Osteoblast (primary cell): ENCODE results near the gene OVAAL. TPM values are rescaled to one million over a fixed set of nuclear protein-coding genes. Genes with fewer than 3 reads are reported as not detected.
"Not testable (repeated sequence)": the region's sequence is repeated elsewhere in the genome, so short reads cannot be mapped to it uniquely, and the experiment has no call there.

Source experiments
- DNase-seq: peaks from one replicate; pipeline ENCODE4 v3.0.0; 2011; ENCODE audit warnings: low spot score, mixed read lengths; ENCODE audit not compliant: insufficient read length; ENCODE audit errors: missing footprints
- H2AFZ ChIP-seq: 2 replicates; pipeline ENCODE4 v1.6.0; 2011; ENCODE audit warnings: mild to moderate bottlenecking, low read length
- H3K27ac ChIP-seq: 2 replicates; pipeline ENCODE4 v1.5.1; 2011; ENCODE audit warnings: mild to moderate bottlenecking, low read depth, low read length, moderate library complexity
- H3K27me3 ChIP-seq: 2 replicates; pipeline ENCODE4 v1.6.0; 2012; ENCODE audit warnings: mild to moderate bottlenecking, control low read depth, inconsistent platforms, low read length, moderate library complexity; ENCODE audit not compliant: insufficient read depth
- H3K36me3 ChIP-seq: 2 replicates; pipeline ENCODE4 v1.5.1; 2011; ENCODE audit warnings: mild to moderate bottlenecking, low read length, control low read depth, moderate library complexity; ENCODE audit not compliant: insufficient read depth
- H3K4me1 ChIP-seq: 2 replicates; pipeline ENCODE4 v1.5.1; 2011; ENCODE audit warnings: mild to moderate bottlenecking, low read length, control low read depth, moderate library complexity; ENCODE audit not compliant: insufficient read depth
- H3K4me2 ChIP-seq: 2 replicates; pipeline ENCODE4 v1.6.0; 2011; ENCODE audit warnings: mild to moderate bottlenecking, low read length; ENCODE audit not compliant: insufficient read depth
- H3K4me3 ChIP-seq: fragments of 200-600 bp; sonication (generic); 3 replicates; pipeline ENCODE4 v1.5.1; 2012; ENCODE audit warnings: mild to moderate bottlenecking, low read length, inconsistent platforms; ENCODE audit not compliant: insufficient read depth
- H3K79me2 ChIP-seq: 2 replicates; pipeline ENCODE4 v1.6.0; 2012; ENCODE audit warnings: mild to moderate bottlenecking, low read length, control low read depth, inconsistent platforms; ENCODE audit not compliant: insufficient read depth
- H3K9me3 ChIP-seq: 2 replicates; pipeline ENCODE4 v1.5.1; 2011; ENCODE audit warnings: low read depth, low read length, control low read depth
- H4K20me1 ChIP-seq: 2 replicates; pipeline ENCODE4 v1.6.0; 2012; ENCODE audit warnings: mild to moderate bottlenecking, low read length, control low read depth; ENCODE audit not compliant: insufficient read depth
- total RNA-seq: library from RNA; depleted of rRNA; stranded (reverse); fragments of >200 nt; gene quantifications from 2 replicates; pipeline ENCODE4 v1.2.3, GENCODE V29; 2012
- TF ChIP-seq, protein P1 (sequence below): IDR thresholded peaks from 2 replicates; pipeline ENCODE4 v1.5.1; 2011; ENCODE audit warnings: mild to moderate bottlenecking, low read depth, low read length, moderate library complexity; ENCODE audit errors: extremely low read depth

The OVAAL gene
- total RNA-seq, 1 donor: not detected

DNA sequence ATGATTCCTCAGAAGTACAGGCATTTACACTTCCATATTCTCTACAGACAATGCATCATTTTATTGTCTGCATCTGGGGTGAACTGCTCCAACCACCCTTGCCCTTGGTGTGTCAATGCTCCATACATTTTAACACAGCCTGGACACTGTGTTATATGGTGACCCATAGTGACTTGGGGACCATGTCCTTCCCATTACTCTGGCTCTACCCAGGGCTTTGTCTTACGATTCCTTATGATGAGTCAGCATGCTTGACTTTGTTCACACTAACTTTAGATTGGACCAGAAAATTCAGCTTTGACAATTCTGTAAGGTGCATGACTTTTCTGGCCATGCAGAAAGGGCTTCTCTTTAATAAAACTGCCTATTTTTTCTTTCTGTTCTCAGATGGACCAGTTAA is 6.8 kb upstream of the OVAAL start:
- Histone ChIP-seq H4K20me1 (no peaks in the 10 kb centered on the region), H3K27ac (no peak overlapping the region), H3K79me2 (no peaks in the 10 kb centered on the region), H3K9me3 (no peaks in the 10 kb centered on the region), H3K36me3 (no peaks in the 10 kb centered on the region), H3K4me1 (no peaks in the 10 kb centered on the region), H3K27me3 (no peaks in the 10 kb centered on the region), H3K4me3 (no peak overlapping the region), H2AFZ (no peak overlapping the region), H3K4me2 (no peak overlapping the region)
- DNase-seq: no peak
- TF ChIP-seq, protein P1, sequence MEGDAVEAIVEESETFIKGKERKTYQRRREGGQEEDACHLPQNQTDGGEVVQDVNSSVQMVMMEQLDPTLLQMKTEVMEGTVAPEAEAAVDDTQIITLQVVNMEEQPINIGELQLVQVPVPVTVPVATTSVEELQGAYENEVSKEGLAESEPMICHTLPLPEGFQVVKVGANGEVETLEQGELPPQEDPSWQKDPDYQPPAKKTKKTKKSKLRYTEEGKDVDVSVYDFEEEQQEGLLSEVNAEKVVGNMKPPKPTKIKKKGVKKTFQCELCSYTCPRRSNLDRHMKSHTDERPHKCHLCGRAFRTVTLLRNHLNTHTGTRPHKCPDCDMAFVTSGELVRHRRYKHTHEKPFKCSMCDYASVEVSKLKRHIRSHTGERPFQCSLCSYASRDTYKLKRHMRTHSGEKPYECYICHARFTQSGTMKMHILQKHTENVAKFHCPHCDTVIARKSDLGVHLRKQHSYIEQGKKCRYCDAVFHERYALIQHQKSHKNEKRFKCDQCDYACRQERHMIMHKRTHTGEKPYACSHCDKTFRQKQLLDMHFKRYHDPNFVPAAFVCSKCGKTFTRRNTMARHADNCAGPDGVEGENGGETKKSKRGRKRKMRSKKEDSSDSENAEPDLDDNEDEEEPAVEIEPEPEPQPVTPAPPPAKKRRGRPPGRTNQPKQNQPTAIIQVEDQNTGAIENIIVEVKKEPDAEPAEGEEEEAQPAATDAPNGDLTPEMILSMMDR: no peak

DNA sequence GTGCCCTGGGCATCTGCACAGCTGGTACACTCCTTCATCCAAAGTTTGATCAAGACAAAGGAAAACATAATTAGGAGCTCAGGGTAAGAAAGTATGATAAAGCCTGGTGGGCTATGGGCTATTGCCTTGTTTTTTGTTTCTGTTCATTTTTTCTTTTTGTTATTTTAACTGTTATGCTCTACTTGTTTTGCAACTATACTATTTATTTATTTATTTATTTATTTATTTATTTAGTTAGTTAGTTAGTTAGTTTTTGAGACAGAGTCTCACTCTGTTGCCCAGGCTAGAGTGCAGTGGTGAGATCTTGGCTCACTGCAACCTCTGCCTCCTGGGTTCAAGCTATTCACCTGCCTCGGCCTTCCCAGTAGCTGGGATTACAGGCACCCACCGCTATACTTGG is 5.7 kb upstream of the OVAAL start:
- H2AFZ ChIP-seq, H3K36me3 ChIP-seq, H3K4me1 ChIP-seq, H3K9me3 ChIP-seq, H3K4me2 ChIP-seq, DNase-seq, H3K27me3 ChIP-seq, H3K79me2 ChIP-seq, H3K4me3 ChIP-seq, H3K27ac ChIP-seq, H4K20me1 ChIP-seq: not testable (repeated sequence)

DNA sequence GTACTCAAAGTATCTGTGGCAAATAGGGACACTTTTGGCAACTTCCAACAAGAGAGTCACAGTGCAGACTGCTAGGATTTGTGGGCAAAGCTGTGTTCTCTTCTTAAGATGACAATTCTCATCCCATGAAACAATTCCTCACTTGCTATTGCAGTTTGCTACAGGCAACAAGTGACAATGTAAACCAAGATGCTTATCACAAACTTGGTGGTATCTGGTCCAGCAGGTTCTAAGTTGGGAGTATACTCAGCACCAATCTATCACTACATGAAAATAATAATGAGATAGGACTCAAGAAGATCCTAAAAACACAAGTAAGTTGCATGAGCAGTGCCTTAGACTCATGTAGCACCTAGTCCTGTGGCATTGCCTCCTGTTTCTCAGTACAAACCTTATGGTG is 3.4 kb upstream of the OVAAL start:
- Histone ChIP-seq H4K20me1 (no peaks in the 10 kb centered on the region), H3K27me3 (no peaks in the 10 kb centered on the region), H3K79me2 (no peaks in the 10 kb centered on the region), H3K4me3 (no peak overlapping the region), H3K9me3 (no peaks in the 10 kb centered on the region), H3K4me1 (peaks cover 5% of the 10 kb centered on the region), H3K4me2 (no peak overlapping the region), H3K36me3 (no peaks in the 10 kb centered on the region), H3K27ac (no peak overlapping the region), H2AFZ (no peak overlapping the region)
- TF ChIP-seq, protein P1: no peak
- no peak for DNase-seq

DNA sequence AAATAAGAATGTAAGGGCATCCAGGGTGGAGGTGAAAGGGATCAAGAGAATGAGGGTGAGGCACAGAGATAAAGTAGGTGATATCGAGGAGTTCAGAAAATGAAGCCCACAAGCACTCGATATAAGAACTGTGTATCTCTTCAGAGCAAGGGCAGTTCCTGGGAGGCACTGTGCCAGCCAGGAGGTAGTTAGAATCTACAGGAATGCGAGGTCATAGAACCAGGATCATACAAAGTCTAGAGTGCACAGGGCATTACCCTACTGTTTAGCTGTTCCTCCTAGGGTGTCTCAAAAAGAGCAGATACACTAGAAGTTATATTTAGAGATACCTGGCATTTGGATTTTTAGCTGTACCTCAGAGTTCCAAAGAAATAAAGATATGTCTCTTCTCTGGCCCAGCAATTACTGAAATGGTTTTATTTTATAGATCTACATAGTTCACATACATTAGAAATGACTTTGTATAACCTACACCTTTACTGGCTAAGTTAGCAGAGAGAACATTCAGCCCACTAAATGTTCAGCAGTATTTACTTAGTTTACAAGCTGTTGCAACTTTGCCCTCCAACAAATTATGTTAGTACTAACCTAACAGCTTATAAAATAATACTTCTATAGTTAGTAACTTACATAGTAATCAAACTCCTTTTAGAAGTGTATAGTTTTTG is 1.6 kb downstream of the OVAAL start:
- Histone ChIP-seq H3K9me3 (no peaks in the 10 kb centered on the region), H3K27me3 (no peaks in the 10 kb centered on the region), H4K20me1 (no peaks in the 10 kb centered on the region), H3K4me2 (peak overlapping the region; percentile 25), H3K36me3 (no peaks in the 10 kb centered on the region), H3K79me2 (no peaks in the 10 kb centered on the region), H3K4me1 (peaks cover 31% of the 10 kb centered on the region), H3K4me3 (no peak overlapping the region), H2AFZ (no peak overlapping the region), H3K27ac (peak overlapping the region; percentile 41)
- TF ChIP-seq, protein P1: no peak
- no peak for DNase-seq
